MM.1S (cell line): ENCODE data around the gene PPAT.
"Not testable (repeated sequence)": the region's sequence is repeated elsewhere in the genome, so short reads cannot be mapped to it uniquely, and the experiment has no call there.

Experiments used
- DNase-seq: peaks from one replicate; pipeline ENCODE4 v3.0.0-alpha.2; 2015
- H2AFZ ChIP-seq: fragments of 300-600 bp; sonication (generic); 2 replicates; pipeline ENCODE4 v1.6.0; 2016; ENCODE audit warnings: antibody characterized with exemption, low read length
- H3F3A ChIP-seq: fragments of 300-600 bp; sonication (generic); 2 replicates; pipeline ENCODE4 v1.6.1; 2016; ENCODE audit warnings: mild to moderate bottlenecking, antibody characterized with exemption, low read length, moderate library complexity, mixed read lengths; ENCODE audit not compliant: insufficient read depth
- H3K27ac ChIP-seq: fragments of 300-600 bp; sonication (generic); 2 replicates; pipeline ENCODE4 v1.5.1; 2016; ENCODE audit warnings: mild to moderate bottlenecking, low read length
- H3K27me3 ChIP-seq: fragments of 300-600 bp; sonication (generic); replicated peaks from 2 replicates; pipeline ENCODE4 v1.6.0; 2016; ENCODE audit warnings: low read length; ENCODE audit not compliant: insufficient read depth
- H3K36me3 ChIP-seq: fragments of 300-600 bp; sonication (generic); replicated peaks from 2 replicates; pipeline ENCODE4 v1.6.1; 2016; ENCODE audit warnings: mild to moderate bottlenecking, low read length, mixed read lengths; ENCODE audit not compliant: insufficient read depth
- H3K4me1 ChIP-seq: fragments of 300-600 bp; sonication (generic); 2 replicates; pipeline ENCODE4 v1.6.1; 2016; ENCODE audit warnings: low read length, mixed read lengths
- H3K4me2 ChIP-seq: fragments of 300-600 bp; sonication (generic); 2 replicates; pipeline ENCODE4 v1.6.0; 2016; ENCODE audit warnings: low read depth, low read length
- H3K4me3 ChIP-seq: fragments of 300-600 bp; sonication (generic); 2 replicates; pipeline ENCODE4 v1.5.1; 2016; ENCODE audit warnings: low read length, mixed read lengths
- H3K79me2 ChIP-seq: fragments of 300-600 bp; sonication (generic); 2 replicates; pipeline ENCODE4 v1.6.1; 2016; ENCODE audit warnings: mixed run types, low read length, mixed read lengths
- H3K9ac ChIP-seq: fragments of 300-600 bp; sonication (generic); 2 replicates; pipeline ENCODE4 v1.6.1; 2016; ENCODE audit warnings: low read length, mixed read lengths
- H3K9me2 ChIP-seq: fragments of 300-600 bp; sonication (generic); replicated peaks from 2 replicates; pipeline ENCODE4 v1.6.1; 2016; ENCODE audit warnings: mild to moderate bottlenecking, low read length, mixed read lengths; ENCODE audit not compliant: insufficient read depth
- H3K9me3 ChIP-seq: fragments of 300-600 bp; sonication (generic); replicated peaks from 2 replicates; pipeline ENCODE4 v1.6.1; 2016; ENCODE audit warnings: mild to moderate bottlenecking, low read length, mixed read lengths; ENCODE audit not compliant: insufficient read depth
- H4K20me1 ChIP-seq: fragments of 300-600 bp; sonication (generic); 2 replicates; pipeline ENCODE4 v1.6.1; 2016; ENCODE audit warnings: mild to moderate bottlenecking, low read length, moderate library complexity, mixed read lengths; ENCODE audit not compliant: insufficient read depth
- EZH2 ChIP-seq: fragments of 300-600 bp; sonication (generic); optimal IDR thresholded peaks from 2 replicates; pipeline ENCODE3; 2017; ENCODE audit warnings: low read depth, mild to moderate bottlenecking, antibody characterized with exemption, low read length, mixed read lengths
- EZH2phosphoT487 ChIP-seq: fragments of 300-600 bp; sonication (generic); IDR thresholded peaks from 2 replicates; pipeline ENCODE4 v1.6.1; 2018; ENCODE audit warnings: antibody characterized with exemption, low read length
- TF ChIP-seq, protein P1 (sequence below): fragments of 300-600 bp; sonication (generic); IDR thresholded peaks from 2 replicates; pipeline ENCODE4 v1.5.1; 2016; ENCODE audit warnings: antibody characterized with exemption, low read length, mixed read lengths

PPAT gene

DNA sequence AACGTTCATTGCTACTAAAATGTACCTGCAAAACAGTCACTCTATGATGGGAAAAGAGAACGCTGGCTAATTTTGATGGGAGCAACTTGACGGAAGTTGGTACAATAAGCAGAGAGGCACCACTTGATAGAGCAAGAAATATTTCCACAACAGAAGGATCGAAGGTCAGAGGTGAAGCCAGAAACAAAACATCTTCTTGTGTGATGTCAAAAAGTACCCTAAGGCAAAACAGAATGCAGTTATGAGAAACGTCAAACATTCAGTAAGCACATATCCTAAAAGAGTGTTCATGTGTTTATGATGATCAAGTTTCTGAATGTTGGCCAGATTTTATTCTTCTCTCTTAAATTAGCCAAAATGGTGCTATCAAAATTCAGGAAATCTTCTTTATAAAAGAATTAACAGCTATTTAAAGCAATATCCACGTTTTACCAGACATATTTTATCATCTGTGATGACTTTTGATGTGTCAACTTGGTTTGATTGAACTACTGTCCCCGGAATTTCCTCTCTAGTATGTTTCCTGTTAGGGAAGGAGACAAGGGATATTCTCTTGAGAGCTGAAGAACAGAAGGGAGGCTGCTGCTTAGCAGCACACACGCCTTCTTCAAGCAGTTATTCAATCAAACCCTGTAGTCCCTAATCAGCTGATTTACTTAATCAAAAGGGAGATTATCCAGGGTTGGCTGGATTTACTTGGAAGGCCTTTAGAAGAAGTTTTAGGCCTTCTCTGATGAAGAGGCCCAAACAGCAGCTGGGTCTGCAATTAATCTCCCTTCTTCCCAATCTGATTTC, 63.8 kb downstream of the PPAT start:
- Histone ChIP-seq H3K27ac (no peak overlapping the region), H4K20me1 (no peaks in the 10 kb centered on the region), H3K36me3 (no peaks in the 10 kb centered on the region), H3K9me2 (no peaks in the 10 kb centered on the region), H3K9me3 (no peaks in the 10 kb centered on the region), H3K4me1 (no peaks in the 10 kb centered on the region), H3K9ac (no peak overlapping the region), H3K27me3 (no peaks in the 10 kb centered on the region), H3K4me2 (no peak overlapping the region), H3K79me2 (no peaks in the 10 kb centered on the region), H3K4me3 (no peak overlapping the region), H2AFZ (no peak overlapping the region), H3F3A (no peaks in the 10 kb centered on the region)
- no peak for TF ChIP-seq EZH2phosphoT487
- no peak for TF ChIP-seq EZH2
- TF ChIP-seq, protein P1, sequence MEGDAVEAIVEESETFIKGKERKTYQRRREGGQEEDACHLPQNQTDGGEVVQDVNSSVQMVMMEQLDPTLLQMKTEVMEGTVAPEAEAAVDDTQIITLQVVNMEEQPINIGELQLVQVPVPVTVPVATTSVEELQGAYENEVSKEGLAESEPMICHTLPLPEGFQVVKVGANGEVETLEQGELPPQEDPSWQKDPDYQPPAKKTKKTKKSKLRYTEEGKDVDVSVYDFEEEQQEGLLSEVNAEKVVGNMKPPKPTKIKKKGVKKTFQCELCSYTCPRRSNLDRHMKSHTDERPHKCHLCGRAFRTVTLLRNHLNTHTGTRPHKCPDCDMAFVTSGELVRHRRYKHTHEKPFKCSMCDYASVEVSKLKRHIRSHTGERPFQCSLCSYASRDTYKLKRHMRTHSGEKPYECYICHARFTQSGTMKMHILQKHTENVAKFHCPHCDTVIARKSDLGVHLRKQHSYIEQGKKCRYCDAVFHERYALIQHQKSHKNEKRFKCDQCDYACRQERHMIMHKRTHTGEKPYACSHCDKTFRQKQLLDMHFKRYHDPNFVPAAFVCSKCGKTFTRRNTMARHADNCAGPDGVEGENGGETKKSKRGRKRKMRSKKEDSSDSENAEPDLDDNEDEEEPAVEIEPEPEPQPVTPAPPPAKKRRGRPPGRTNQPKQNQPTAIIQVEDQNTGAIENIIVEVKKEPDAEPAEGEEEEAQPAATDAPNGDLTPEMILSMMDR, result no peak
- DNase-seq, result no peak

DNA sequence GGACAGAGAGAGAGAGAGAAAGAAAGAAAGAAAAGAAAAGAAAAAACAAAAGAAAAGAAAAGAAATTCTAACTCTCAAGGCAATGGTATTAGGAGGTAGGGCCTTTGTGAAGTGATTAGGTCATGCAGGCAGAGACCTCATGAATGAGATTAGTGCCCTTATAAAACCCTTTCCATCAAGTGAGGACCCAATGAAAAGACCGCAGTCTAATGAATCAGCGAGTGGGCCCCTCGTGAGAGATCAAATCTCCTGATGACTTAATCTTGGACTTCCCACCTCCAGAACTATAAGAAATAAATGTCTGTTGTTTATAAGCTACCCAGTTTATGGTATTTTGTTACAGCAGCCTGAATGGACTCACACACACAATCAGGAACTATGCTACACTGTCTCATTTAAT, 65.0 kb downstream of the PPAT start:
- no peaks in the 10 kb centered on the region for H3K9me3 ChIP-seq
- no peaks in the 10 kb centered on the region for H3K4me1 ChIP-seq
- no peak overlapping the region for H3K9ac ChIP-seq
- H3K27me3 ChIP-seq, result no peaks in the 10 kb centered on the region
- no peak overlapping the region for H3K4me3 ChIP-seq
- TF ChIP-seq EZH2, result no peak
- no peak for TF ChIP-seq EZH2phosphoT487
- TF ChIP-seq, protein P1, result no peak
- H3F3A ChIP-seq, result no peaks in the 10 kb centered on the region
- H2AFZ ChIP-seq, result no peak overlapping the region
- H3K4me2 ChIP-seq, result no peak overlapping the region
- no peaks in the 10 kb centered on the region for H4K20me1 ChIP-seq
- no peaks in the 10 kb centered on the region for H3K9me2 ChIP-seq
- no peak for DNase-seq
- H3K36me3 ChIP-seq, result no peaks in the 10 kb centered on the region
- no peak overlapping the region for H3K27ac ChIP-seq
- no peaks in the 10 kb centered on the region for H3K79me2 ChIP-seq

DNA sequence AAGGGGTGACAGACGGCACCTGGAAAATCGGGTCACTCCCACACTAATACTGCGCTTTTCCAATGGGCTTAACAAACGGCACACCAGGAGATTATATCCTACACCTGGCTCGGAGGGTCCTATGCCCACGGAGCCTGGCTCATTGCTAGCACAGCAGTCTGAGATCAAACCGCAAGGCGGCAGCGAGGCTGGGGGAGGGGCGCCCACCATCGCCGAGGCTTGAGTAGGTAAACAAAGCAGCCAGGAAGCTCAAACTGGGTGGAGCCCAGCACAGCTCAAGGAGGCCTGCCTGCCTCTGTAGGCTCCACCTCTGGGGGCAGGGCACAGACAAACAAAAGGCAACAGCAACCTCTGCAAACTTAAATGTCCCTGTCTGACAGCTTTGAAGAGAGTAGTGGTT, 72.4 kb downstream of the PPAT start:
- H3K9ac ChIP-seq, H3K27me3 ChIP-seq, H4K20me1 ChIP-seq, H3K4me2 ChIP-seq, H3K9me3 ChIP-seq, H2AFZ ChIP-seq, H3K36me3 ChIP-seq, H3K27ac ChIP-seq, H3F3A ChIP-seq, H3K79me2 ChIP-seq, H3K9me2 ChIP-seq, H3K4me3 ChIP-seq, H3K4me1 ChIP-seq, DNase-seq: not testable (repeated sequence)

DNA sequence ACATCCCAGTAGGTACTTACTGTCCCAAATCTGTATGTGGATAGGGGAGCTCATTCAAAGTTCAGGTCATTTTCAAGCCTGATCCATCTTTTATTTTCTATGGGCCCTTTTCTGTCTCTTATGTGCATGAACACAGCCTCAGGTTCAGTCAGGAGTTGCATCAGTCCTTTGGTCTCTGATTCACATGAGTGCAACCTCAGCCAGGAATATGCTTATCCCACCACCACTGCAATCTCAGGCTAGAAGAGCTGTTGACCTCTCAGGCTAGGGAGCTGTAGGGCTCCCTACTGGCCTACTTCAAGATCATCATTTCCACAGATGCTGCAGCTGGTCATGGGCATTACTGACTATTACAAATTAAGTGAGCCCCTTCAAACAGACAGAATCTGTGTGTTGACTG, 75.3 kb downstream of the PPAT start:
- Histone ChIP-seq H3K36me3 (no peaks in the 10 kb centered on the region), H3K4me3 (no peak overlapping the region), H3K27me3 (no peaks in the 10 kb centered on the region), H3K9me3 (no peaks in the 10 kb centered on the region), H3K4me2 (no peak overlapping the region), H3K4me1 (no peaks in the 10 kb centered on the region), H3K27ac (no peak overlapping the region), H2AFZ (no peak overlapping the region), H3K79me2 (no peaks in the 10 kb centered on the region), H3K9me2 (no peaks in the 10 kb centered on the region), H4K20me1 (no peaks in the 10 kb centered on the region), H3K9ac (no peak overlapping the region), H3F3A (no peaks in the 10 kb centered on the region)
- no peak for TF ChIP-seq EZH2phosphoT487
- TF ChIP-seq, protein P1, result no peak
- no peak for TF ChIP-seq EZH2
- no peak for DNase-seq
